Measurements from ENCODE around the gene CELSR1. TPM values are rescaled to one million over a fixed set of nuclear protein-coding genes. Genes with fewer than 3 reads are reported as not detected.

Gene CELSR1
- total RNA-seq, 1 experiment from 2014 or later = 37.6 TPM

GRCh38 chr22:46537946-46538813 lies 760 bp upstream of the CELSR1 start:
- Histone ChIP-seq H3K27me3 (ENCODE audit: insufficient read depth, low read depth) (no peaks in the 10 kb centered on the region), H2AFZ (peak overlapping the region; percentile 86), H3K36me3 (ENCODE audit: low read depth) (no peaks in the 10 kb centered on the region), H3K9me2 (ENCODE audit: insufficient read depth) (no peaks in the 10 kb centered on the region), H4K20me1 (ENCODE audit: insufficient read depth) (no peaks in the 10 kb centered on the region), H3K27ac (peak overlapping the region; percentile 50), H3F3A (ENCODE audit: insufficient read depth, low read depth) (peaks cover 50% of the 10 kb centered on the region), H3K4me3 (peak overlapping the region; percentile 86), H3K4me2 (peak overlapping the region; percentile 93), H3K9me3 (ENCODE audit: insufficient read depth, low read depth) (no peaks in the 10 kb centered on the region), H3K79me2 (ENCODE audit: low read depth) (peaks cover 34% of the 10 kb centered on the region), H3K4me1 (replicated peaks; ENCODE audit: insufficient read depth) (peaks cover 37% of the 10 kb centered on the region)
- intact Hi-C loops (cut with micrococcal nuclease; ENCODE audit: unreplicated experiment) = loop anchor here (1.0 kb wide), 1 partner anchor 163 kb away; no protein-coding TSS in a partner anchor
- peak; percentile 57 to 65 for DNase-seq
- ChIA-PET POLR2A (ENCODE audit: unreplicated experiment) (interaction anchor here (0.5 to 0.8 kb wide), 2 partner anchors 9 to 10 kb away, joined by 4 read pairs; no protein-coding TSS in a partner anchor), CTCF (interaction anchor here (0.7 to 1.0 kb wide), 3 partner anchors 25 to 182 kb away, joined by 3 read pairs; no protein-coding TSS in a partner anchor)
- TF ChIP-seq CTCF (conservative IDR thresholded peaks at IDR 0.05) (peak; percentile 36; the same call in 1 of the 2 replicates), EZH2 (IDR thresholded peaks at IDR 0.05; ENCODE audit: low read depth) (no peak)
- BruUV-seq (replicated peaks) = TSS peak; percentile 37

- Histone ChIP-seq H3K36me3 (ENCODE audit: low read depth) (no peaks in the 10 kb centered on the region), H3F3A (ENCODE audit: insufficient read depth, low read depth) (peaks cover 60% of the 10 kb centered on the region), H3K9me2 (ENCODE audit: insufficient read depth) (no peaks in the 10 kb centered on the region), H3K4me3 (peak overlapping the region; percentile 69; the same call in 1 of the 2 replicates), H3K27ac (no peak overlapping the region), H3K79me2 (ENCODE audit: low read depth) (peaks cover 49% of the 10 kb centered on the region), H3K4me2 (peak overlapping the region; percentile 49; the same call in 1 of the 2 replicates), H2AFZ (no peak overlapping the region), H4K20me1 (ENCODE audit: insufficient read depth) (no peaks in the 10 kb centered on the region), H3K4me1 (replicated peaks; ENCODE audit: insufficient read depth) (peaks cover 49% of the 10 kb centered on the region), H3K27me3 (ENCODE audit: insufficient read depth, low read depth) (no peaks in the 10 kb centered on the region), H3K9me3 (ENCODE audit: insufficient read depth, low read depth) (no peaks in the 10 kb centered on the region)
- CTCF ChIA-PET = interaction anchor here (0.6 kb wide), 1 partner anchor 178 kb away, joined by 3 read pairs; no protein-coding TSS in a partner anchor
- TF ChIP-seq EZH2 (IDR thresholded peaks at IDR 0.05; ENCODE audit: low read depth) = no peak
- no peak for TF ChIP-seq CTCF (conservative IDR thresholded peaks at IDR 0.05)
- BruUV-seq (replicated peaks) = no TSS peak
- intact Hi-C loops (cut with micrococcal nuclease; ENCODE audit: unreplicated experiment) = no loop called here
- POLR2A ChIA-PET (ENCODE audit: unreplicated experiment) = interaction anchor here (0.5 to 0.6 kb wide), 2 partner anchors 11 to 492 kb away, joined by 4 to 6 read pairs; no protein-coding TSS in a partner anchor
- DNase-seq = peak in 1 of 2 experiments; percentile 15
Observed at GRCh38 chr22:46536537-46537224, 739 bp downstream of the CELSR1 start.

GRCh38 chr22:46535876-46536536 lies 1.4 kb downstream of the CELSR1 start:
- no peaks in the 10 kb centered on the region for H3K9me3 ChIP-seq (ENCODE audit: insufficient read depth, low read depth)
- intact Hi-C loops (cut with micrococcal nuclease; ENCODE audit: unreplicated experiment) = no loop called here
- peak overlapping the region; percentile 49 for H3K4me2 ChIP-seq
- H3K9me2 ChIP-seq (ENCODE audit: insufficient read depth) = no peaks in the 10 kb centered on the region
- H2AFZ ChIP-seq = no peak overlapping the region
- H3F3A ChIP-seq (ENCODE audit: insufficient read depth, low read depth) = peaks cover 53% of the 10 kb centered on the region
- no peaks in the 10 kb centered on the region for H4K20me1 ChIP-seq (ENCODE audit: insufficient read depth)
- H3K27ac ChIP-seq = no peak overlapping the region
- H3K36me3 ChIP-seq (ENCODE audit: low read depth) = no peaks in the 10 kb centered on the region
- POLR2A ChIA-PET (ENCODE audit: unreplicated experiment) = no interaction called here
- H3K79me2 ChIP-seq (ENCODE audit: low read depth) = peaks cover 56% of the 10 kb centered on the region
- TF ChIP-seq EZH2 (IDR thresholded peaks at IDR 0.05; ENCODE audit: low read depth) = no peak
- no peak for TF ChIP-seq CTCF (conservative IDR thresholded peaks at IDR 0.05)
- DNase-seq = no peak
- no TSS peak for BruUV-seq (replicated peaks)
- H3K4me3 ChIP-seq = peak overlapping the region; percentile 69; the same call in 1 of the 2 replicates
- peaks cover 51% of the 10 kb centered on the region for H3K4me1 ChIP-seq (replicated peaks; ENCODE audit: insufficient read depth)
- CTCF ChIA-PET = no interaction called here
- H3K27me3 ChIP-seq (ENCODE audit: insufficient read depth, low read depth) = no peaks in the 10 kb centered on the region
